Stimulated activated CD4-positive, alpha-beta T cell treated with anti-CD3 and anti-CD28 coated beads, Interleukin-15, amount 100 ng/mL, for 48 hours (primary cell): ENCODE results near the gene FRMPD4.
A peak's percentile ranks its signal among the peaks of the same experiment; 100 is the strongest.

ENCODE experiments used
- DNase-seq, 2 donors: peaks; one replicate each; pipeline ENCODE4 v3.0.0-alpha.2; 2020; ENCODE audit warnings: low read depth in 2 of 2

The FRMPD4 gene

GRCh38 chrX:12657881-12658280 is 519.6 kb downstream of the FRMPD4 start:
- DNase-seq: no peak

- no peak for DNase-seq
Measured at GRCh38 chrX:12661464-12661863, 523.2 kb downstream of the FRMPD4 start.

GRCh38 chrX:12672367-12673106 is 534.3 kb downstream of the FRMPD4 start:
- no peak for DNase-seq

GRCh38 chrX:12673487-12673886 is 535.2 kb downstream of the FRMPD4 start:
- DNase-seq: no peak

GRCh38 chrX:12679522-12679921 is 541.2 kb downstream of the FRMPD4 start:
- DNase-seq: no peak

- DNase-seq: no peak
Measured at GRCh38 chrX:12681047-12681446, 542.8 kb downstream of the FRMPD4 start.

GRCh38 chrX:12685541-12685940 is 547.3 kb downstream of the FRMPD4 start:
- DNase-seq: no peak

- no peak for DNase-seq
Measured at GRCh38 chrX:12686331-12686730, 548.1 kb downstream of the FRMPD4 start.

- DNase-seq: no peak
Measured at GRCh38 chrX:12690646-12691045, 552.4 kb downstream of the FRMPD4 start.

- no peak for DNase-seq
Measured at GRCh38 chrX:12693754-12694153, 555.5 kb downstream of the FRMPD4 start.

- DNase-seq: no peak
Measured at GRCh38 chrX:12700745-12701144, 562.5 kb downstream of the FRMPD4 start.

- peak; percentile 8 to 22 for DNase-seq
Measured at GRCh38 chrX:12701628-12702027, 563.4 kb downstream of the FRMPD4 start.

- DNase-seq: no peak
Measured at GRCh38 chrX:12702509-12703091, 564.3 kb downstream of the FRMPD4 start.

- no peak for DNase-seq
Measured at GRCh38 chrX:12704706-12705105, 566.4 kb downstream of the FRMPD4 start.

- DNase-seq: no peak
Measured at GRCh38 chrX:12709047-12709446, 570.8 kb downstream of the FRMPD4 start.

- DNase-seq: no peak
Measured at GRCh38 chrX:12711435-12712040, 573.3 kb downstream of the FRMPD4 start.

- DNase-seq: no peak
Measured at GRCh38 chrX:12716574-12716973, 578.3 kb downstream of the FRMPD4 start.

GRCh38 chrX:12719837-12720236 is 581.6 kb downstream of the FRMPD4 start:
- DNase-seq: no peak

- no peak for DNase-seq
Measured at GRCh38 chrX:12721042-12721441, 582.8 kb downstream of the FRMPD4 start.

GRCh38 chrX:12722314-12722713 is 584.0 kb downstream of the FRMPD4 start:
- no peak for DNase-seq

- DNase-seq: no peak
Measured at GRCh38 chrX:12741416-12741815, 603.1 kb downstream of the FRMPD4 start.

GRCh38 chrX:12747433-12747832 is 609.2 kb downstream of the FRMPD4 start:
- DNase-seq: no peak

GRCh38 chrX:12751887-12752286 is 613.6 kb downstream of the FRMPD4 start:
- no peak for DNase-seq
